ENCODE measurements around the gene SLC35F4.

DNA sequence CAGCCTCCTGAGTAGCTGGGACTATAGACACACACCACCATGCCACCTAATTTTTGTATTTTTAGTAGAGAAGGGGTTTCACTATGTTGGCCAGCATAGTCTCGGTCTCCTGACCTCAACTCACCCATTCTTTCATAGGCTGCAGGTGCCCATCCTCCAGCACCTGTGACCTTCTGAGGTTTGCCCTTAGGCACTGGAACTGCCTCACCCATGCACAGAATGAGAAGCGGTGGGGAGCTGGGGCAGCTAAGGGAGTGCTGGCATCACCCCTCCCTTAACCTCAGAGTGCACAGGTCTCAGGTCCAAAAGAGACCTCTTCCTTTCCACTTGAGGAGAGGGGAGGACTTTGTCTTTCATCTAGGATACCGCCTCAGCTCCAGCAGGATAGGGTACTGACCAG is 194.9 kb downstream of the SLC35F4 start:
- TF ChIP-seq, protein P1, sequence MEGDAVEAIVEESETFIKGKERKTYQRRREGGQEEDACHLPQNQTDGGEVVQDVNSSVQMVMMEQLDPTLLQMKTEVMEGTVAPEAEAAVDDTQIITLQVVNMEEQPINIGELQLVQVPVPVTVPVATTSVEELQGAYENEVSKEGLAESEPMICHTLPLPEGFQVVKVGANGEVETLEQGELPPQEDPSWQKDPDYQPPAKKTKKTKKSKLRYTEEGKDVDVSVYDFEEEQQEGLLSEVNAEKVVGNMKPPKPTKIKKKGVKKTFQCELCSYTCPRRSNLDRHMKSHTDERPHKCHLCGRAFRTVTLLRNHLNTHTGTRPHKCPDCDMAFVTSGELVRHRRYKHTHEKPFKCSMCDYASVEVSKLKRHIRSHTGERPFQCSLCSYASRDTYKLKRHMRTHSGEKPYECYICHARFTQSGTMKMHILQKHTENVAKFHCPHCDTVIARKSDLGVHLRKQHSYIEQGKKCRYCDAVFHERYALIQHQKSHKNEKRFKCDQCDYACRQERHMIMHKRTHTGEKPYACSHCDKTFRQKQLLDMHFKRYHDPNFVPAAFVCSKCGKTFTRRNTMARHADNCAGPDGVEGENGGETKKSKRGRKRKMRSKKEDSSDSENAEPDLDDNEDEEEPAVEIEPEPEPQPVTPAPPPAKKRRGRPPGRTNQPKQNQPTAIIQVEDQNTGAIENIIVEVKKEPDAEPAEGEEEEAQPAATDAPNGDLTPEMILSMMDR (IDR thresholded peaks at IDR 0.05 in 2 of 3, conservative IDR thresholded peaks at IDR 0.05 in 1 of 3; ENCODE audit: borderline replicate concordance in 1 of 3, insufficient read depth in 1 of 3, low read depth in 2 of 3, low read length in 2 of 3) = no peak
- no peak for TF ChIP-seq RAD21 (IDR thresholded peaks at IDR 0.05; ENCODE audit: low read depth)
- no peak for TF ChIP-seq ZNF274 (IDR thresholded peaks at IDR 0.05; ENCODE audit: low read depth, low read length)
- no peak for TF ChIP-seq POLR2A (IDR thresholded peaks at IDR 0.05; ENCODE audit: borderline replicate concordance, extremely low read depth, insufficient read depth, insufficient read length)
- TF ChIP-seq, protein P2, sequence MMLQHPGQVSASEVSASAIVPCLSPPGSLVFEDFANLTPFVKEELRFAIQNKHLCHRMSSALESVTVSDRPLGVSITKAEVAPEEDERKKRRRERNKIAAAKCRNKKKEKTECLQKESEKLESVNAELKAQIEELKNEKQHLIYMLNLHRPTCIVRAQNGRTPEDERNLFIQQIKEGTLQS (IDR thresholded peaks at IDR 0.05) = no peak
- no peak for TF ChIP-seq TCF7L2 (IDR thresholded peaks at IDR 0.05; ENCODE audit: borderline replicate concordance, extremely low read depth, insufficient read depth, insufficient read length)
- TF ChIP-seq EZH2 (IDR thresholded peaks at IDR 0.05) = no peak
